ENCODE data around the gene DYRK1A.

Gene DYRK1A

GRCh38 chr21:37484535-37485474 lies 118.2 kb downstream of the DYRK1A start:
- H3K4me3 ChIP-seq (ENCODE audit: low read length): no peak overlapping the region
- H3F3A ChIP-seq (ENCODE audit: insufficient read depth, low read length): no peaks in the 10 kb centered on the region
- H3K27me3 ChIP-seq (replicated peaks; ENCODE audit: insufficient read depth, low read length): no peaks in the 10 kb centered on the region
- H3K9me3 ChIP-seq (replicated peaks; ENCODE audit: insufficient read depth, low read length): no peaks in the 10 kb centered on the region
- no peak for DNase-seq
- H3K9ac ChIP-seq (ENCODE audit: low read length): no peak overlapping the region
- peaks cover 27% of the 10 kb centered on the region; the same call in 1 of the 2 replicates for H3K79me2 ChIP-seq (ENCODE audit: low read length)
- no peaks in the 10 kb centered on the region for H4K20me1 ChIP-seq (ENCODE audit: insufficient read depth, low read length)
- no peak overlapping the region for H3K4me2 ChIP-seq (ENCODE audit: low read depth, low read length)
- H3K27ac ChIP-seq (ENCODE audit: low read length): no peak overlapping the region
- no peaks in the 10 kb centered on the region for H3K4me1 ChIP-seq (ENCODE audit: low read length)
- H3K36me3 ChIP-seq (replicated peaks; ENCODE audit: insufficient read depth, low read length): peaks cover 8% of the 10 kb centered on the region; the same call in 1 of the 2 replicates
- no peaks in the 10 kb centered on the region for H3K9me2 ChIP-seq (replicated peaks; ENCODE audit: insufficient read depth, low read length)
- TF ChIP-seq, protein P1, sequence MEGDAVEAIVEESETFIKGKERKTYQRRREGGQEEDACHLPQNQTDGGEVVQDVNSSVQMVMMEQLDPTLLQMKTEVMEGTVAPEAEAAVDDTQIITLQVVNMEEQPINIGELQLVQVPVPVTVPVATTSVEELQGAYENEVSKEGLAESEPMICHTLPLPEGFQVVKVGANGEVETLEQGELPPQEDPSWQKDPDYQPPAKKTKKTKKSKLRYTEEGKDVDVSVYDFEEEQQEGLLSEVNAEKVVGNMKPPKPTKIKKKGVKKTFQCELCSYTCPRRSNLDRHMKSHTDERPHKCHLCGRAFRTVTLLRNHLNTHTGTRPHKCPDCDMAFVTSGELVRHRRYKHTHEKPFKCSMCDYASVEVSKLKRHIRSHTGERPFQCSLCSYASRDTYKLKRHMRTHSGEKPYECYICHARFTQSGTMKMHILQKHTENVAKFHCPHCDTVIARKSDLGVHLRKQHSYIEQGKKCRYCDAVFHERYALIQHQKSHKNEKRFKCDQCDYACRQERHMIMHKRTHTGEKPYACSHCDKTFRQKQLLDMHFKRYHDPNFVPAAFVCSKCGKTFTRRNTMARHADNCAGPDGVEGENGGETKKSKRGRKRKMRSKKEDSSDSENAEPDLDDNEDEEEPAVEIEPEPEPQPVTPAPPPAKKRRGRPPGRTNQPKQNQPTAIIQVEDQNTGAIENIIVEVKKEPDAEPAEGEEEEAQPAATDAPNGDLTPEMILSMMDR (IDR thresholded peaks at IDR 0.05; ENCODE audit: low read length): no peak
- TF ChIP-seq EZH2 (optimal IDR thresholded peaks at IDR 0.05; ENCODE audit: low read depth, low read length) (no peak), EZH2phosphoT487 (IDR thresholded peaks at IDR 0.05; ENCODE audit: low read length) (no peak)
- no peak overlapping the region for H2AFZ ChIP-seq (ENCODE audit: low read length)

DNA sequence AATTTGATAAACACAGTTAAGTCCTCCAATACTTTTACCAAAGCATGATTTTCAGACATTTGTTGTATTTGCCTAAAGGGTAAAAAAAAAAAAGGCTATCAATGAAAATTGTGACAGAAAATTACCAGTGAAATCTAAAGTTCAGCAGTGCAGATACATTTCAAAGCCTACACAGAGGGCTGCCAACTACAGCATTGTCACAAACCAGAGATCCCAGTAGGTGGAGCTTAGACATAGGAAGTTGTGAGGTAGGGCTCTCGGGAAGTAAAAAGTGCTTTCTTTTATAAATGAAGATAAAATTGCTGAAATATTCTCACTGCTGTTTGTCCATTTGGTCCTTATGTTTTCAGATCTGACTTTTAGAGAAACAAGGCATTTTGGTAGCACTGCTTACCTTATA lies 123.0 kb downstream of the DYRK1A start:
- H3F3A ChIP-seq (ENCODE audit: insufficient read depth, low read length): no peaks in the 10 kb centered on the region
- H3K9me2 ChIP-seq (replicated peaks; ENCODE audit: insufficient read depth, low read length): no peaks in the 10 kb centered on the region
- peak overlapping the region; percentile 36; the same call in 1 of the 2 replicates for H3K4me2 ChIP-seq (ENCODE audit: low read depth, low read length)
- H2AFZ ChIP-seq (ENCODE audit: low read length): no peak overlapping the region
- no peak for DNase-seq
- 0 out of 2 replicates have a peak, but pooled peaks cover 14% of the 10 kb centered on the region for H3K79me2 ChIP-seq (ENCODE audit: low read length)
- no peak overlapping the region for H3K9ac ChIP-seq (ENCODE audit: low read length)
- no peaks in the 10 kb centered on the region for H3K4me1 ChIP-seq (ENCODE audit: low read length)
- TF ChIP-seq, protein P1 (IDR thresholded peaks at IDR 0.05; ENCODE audit: low read length): peak; percentile 24; the same call in 1 of the 2 replicates
- TF ChIP-seq EZH2phosphoT487 (IDR thresholded peaks at IDR 0.05; ENCODE audit: low read length): no peak
- peak overlapping the region; percentile 35 for H3K4me3 ChIP-seq (ENCODE audit: low read length)
- no peaks in the 10 kb centered on the region for H3K27me3 ChIP-seq (replicated peaks; ENCODE audit: insufficient read depth, low read length)
- peaks cover 8% of the 10 kb centered on the region for H3K36me3 ChIP-seq (replicated peaks; ENCODE audit: insufficient read depth, low read length)
- H4K20me1 ChIP-seq (ENCODE audit: insufficient read depth, low read length): no peaks in the 10 kb centered on the region
- H3K27ac ChIP-seq (ENCODE audit: low read length): peak overlapping the region; percentile 2; the same call in 1 of the 2 replicates
- H3K9me3 ChIP-seq (replicated peaks; ENCODE audit: insufficient read depth, low read length): no peaks in the 10 kb centered on the region

- H3K9me2 ChIP-seq (replicated peaks; ENCODE audit: insufficient read depth, low read length): no peaks in the 10 kb centered on the region
- H3K36me3 ChIP-seq (replicated peaks; ENCODE audit: insufficient read depth, low read length): peaks cover 8% of the 10 kb centered on the region
- H4K20me1 ChIP-seq (ENCODE audit: insufficient read depth, low read length): no peaks in the 10 kb centered on the region
- no peaks in the 10 kb centered on the region for H3F3A ChIP-seq (ENCODE audit: insufficient read depth, low read length)
- 0 out of 2 replicates have a peak, but pooled peaks cover 12% of the 10 kb centered on the region for H3K79me2 ChIP-seq (ENCODE audit: low read length)
- no peak for DNase-seq
- H3K9me3 ChIP-seq (replicated peaks; ENCODE audit: insufficient read depth, low read length): no peaks in the 10 kb centered on the region
- no peak overlapping the region for H3K9ac ChIP-seq (ENCODE audit: low read length)
- no peak overlapping the region for H2AFZ ChIP-seq (ENCODE audit: low read length)
- peak overlapping the region; percentile 2; the same call in 1 of the 2 replicates for H3K27ac ChIP-seq (ENCODE audit: low read length)
- peak overlapping the region; percentile 35 for H3K4me3 ChIP-seq (ENCODE audit: low read length)
- peak overlapping the region; percentile 36; the same call in 1 of the 2 replicates for H3K4me2 ChIP-seq (ENCODE audit: low read depth, low read length)
- no peaks in the 10 kb centered on the region for H3K27me3 ChIP-seq (replicated peaks; ENCODE audit: insufficient read depth, low read length)
- TF ChIP-seq, protein P1 (IDR thresholded peaks at IDR 0.05; ENCODE audit: low read length): no peak
- TF ChIP-seq EZH2phosphoT487 (IDR thresholded peaks at IDR 0.05; ENCODE audit: low read length) (no peak), EZH2 (optimal IDR thresholded peaks at IDR 0.05; ENCODE audit: low read depth, low read length) (no peak)
- no peaks in the 10 kb centered on the region for H3K4me1 ChIP-seq (ENCODE audit: low read length)
These were observed 123.5 kb downstream of the DYRK1A start for GRCh38 chr21:37490084-37490483.

Data from MM.1S (cell line).